Common myeloid progenitor, CD34-positive (primary cell): ENCODE data around the gene ROR2.

Experiments
- CTCF ChIA-PET: fragments of 350-600 bp; sonication (Branson Sonifier 250); formaldehyde crosslinking; loops from one replicate; lab custom pipeline; 2021; ENCODE audit warnings: antibody characterized with exemption; lab: Charles Lee
- POLR2A ChIA-PET: fragments of 350-600 bp; sonication (Branson Sonifier 250); formaldehyde crosslinking; loops from one replicate; lab custom pipeline; 2021; ENCODE audit warnings: antibody characterized with exemption; lab: Charles Lee
- DNase-seq, 3 donors: peaks; one replicate each; pipeline versions ENCODE4 v3.0.0 to v3.0.0-alpha.2; 2013
- H3K27ac ChIP-seq, 2 experiments: 1 replicate in 1 of 2; 2 replicates in 1 of 2; pipeline ENCODE4 v1.7.0; 2013; ENCODE audit warnings: inconsistent platforms in 2 of 2, low read length in 2 of 2, mild to moderate bottlenecking in 2 of 2, low read depth in 1 of 2, moderate library complexity in 1 of 2; ENCODE audit not compliant: severe bottlenecking in 2 of 2, insufficient read depth in 1 of 2, poor library complexity in 1 of 2
- H3K27me3 ChIP-seq, 5 experiments: replicated peaks in 2 of 5; 1 replicate in 3 of 5; 2 replicates in 2 of 5; pipeline versions ENCODE4 v1.6.1 to v1.7.0; 2013; ENCODE audit warnings: low read length in 4 of 5, mild to moderate bottlenecking in 2 of 5, moderate library complexity in 2 of 5, inconsistent platforms in 1 of 5; ENCODE audit not compliant: insufficient read depth in 5 of 5, control insufficient read depth in 4 of 5
- H3K36me3 ChIP-seq, 4 experiments: 1 replicate in 2 of 4; 2 replicates in 2 of 4; pipeline versions ENCODE4 v1.6.1 to v1.7.0; 2013; ENCODE audit warnings: low read length in 3 of 4, control low read depth in 1 of 4, mild to moderate bottlenecking in 1 of 4; ENCODE audit not compliant: control insufficient read depth in 4 of 4, insufficient read depth in 4 of 4
- H3K4me1 ChIP-seq, 4 experiments: 1 replicate in 3 of 4; 2 replicates in 1 of 4; pipeline versions ENCODE4 v1.6.1 to v1.7.1; 2013; ENCODE audit warnings: low read length in 3 of 4, mild to moderate bottlenecking in 3 of 4, control low read depth in 1 of 4, inconsistent platforms in 1 of 4, moderate library complexity in 1 of 4; ENCODE audit not compliant: control insufficient read depth in 4 of 4, insufficient read depth in 4 of 4; ENCODE audit errors: control extremely low read depth in 1 of 4
- H3K4me3 ChIP-seq, 7 experiments: 1 replicate in 4 of 7; 2 replicates in 3 of 7; pipeline versions ENCODE4 v1.5.1 to v1.7.0; 2013; ENCODE audit warnings: mild to moderate bottlenecking in 7 of 7, low read length in 6 of 7, moderate library complexity in 6 of 7, inconsistent platforms in 2 of 7, low read depth in 2 of 7, control low read depth in 1 of 7; ENCODE audit not compliant: insufficient read depth in 4 of 7, control insufficient read depth in 1 of 7; ENCODE audit errors: extremely low read depth in 1 of 7
- H3K9me3 ChIP-seq, 5 experiments: 1 replicate in 4 of 5; 2 replicates in 1 of 5; pipeline versions ENCODE4 v1.6.1 to v1.7.1; 2013; ENCODE audit warnings: low read length in 4 of 5, mild to moderate bottlenecking in 2 of 5, inconsistent platforms in 1 of 5, low read depth in 1 of 5, moderate library complexity in 1 of 5; ENCODE audit not compliant: control insufficient read depth in 4 of 5, insufficient read depth in 2 of 5; ENCODE audit errors: control extremely low read depth in 1 of 5
- WGBS: methylation state at CpG from one replicate; pipeline ENCODE4 v1.1.5; 2013; ENCODE audit not compliant: insufficient coverage; 5-methylcytosine and 5-hydroxymethylcytosine counted together

Gene ROR2

DNA sequence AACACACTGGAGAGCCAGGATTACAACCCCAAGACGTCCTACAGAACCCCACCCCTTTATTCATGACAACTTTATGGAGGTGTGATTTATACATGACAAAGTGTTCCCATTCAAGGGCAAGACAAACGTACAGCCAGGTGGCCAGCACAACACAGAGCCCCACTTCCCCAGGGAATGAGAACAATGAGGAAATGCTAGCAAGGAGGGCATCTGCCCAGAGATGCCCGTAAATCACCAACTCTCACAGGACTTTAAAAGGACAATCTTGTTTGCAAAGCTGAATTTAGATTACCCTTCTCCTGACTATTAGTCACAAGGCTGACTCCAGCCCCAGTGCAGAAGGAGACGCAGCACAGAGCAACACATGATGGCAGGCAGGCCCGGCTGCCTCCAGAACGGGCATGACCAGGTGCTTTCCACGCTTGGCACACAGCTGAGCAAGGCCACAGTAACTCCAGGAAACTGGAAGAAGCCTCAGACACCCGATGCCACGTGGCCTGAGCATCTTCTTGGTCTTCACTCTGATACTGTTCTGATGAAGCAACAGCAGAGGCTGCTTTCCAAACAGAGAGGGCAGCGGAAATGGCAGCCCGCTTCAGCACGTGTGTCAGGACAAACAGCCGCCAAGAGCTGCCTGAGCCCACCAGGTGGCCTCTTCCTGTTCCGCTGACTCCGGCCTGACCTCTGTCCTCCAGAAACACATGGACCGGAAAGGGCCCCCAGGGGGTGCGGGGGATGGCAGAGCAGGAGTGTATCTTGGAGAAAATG lies 51.4 kb downstream of the ROR2 start:
- DNase-seq, result no peak

DNA sequence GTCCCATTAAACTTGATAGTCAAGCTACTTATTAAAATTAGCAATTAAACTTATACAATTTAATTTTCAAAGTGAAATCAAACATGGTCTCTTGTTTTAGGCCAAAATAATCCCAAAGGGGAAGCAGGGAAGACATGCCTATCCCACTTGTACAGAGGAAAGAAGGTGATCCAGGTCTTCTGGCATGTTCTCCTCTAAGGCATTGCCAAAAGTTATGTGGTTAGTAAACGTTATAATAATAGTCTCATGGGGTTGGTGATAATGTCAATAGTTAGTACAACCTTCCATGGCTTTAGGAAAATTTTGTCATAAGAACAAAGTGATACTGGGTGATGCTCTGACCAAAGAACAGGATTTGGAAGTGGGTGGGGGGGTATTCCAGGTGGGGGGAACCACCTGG lies 52.8 kb downstream of the ROR2 start:
- WGBS, result 33% methylated on average over 1 of the region's 1 CpG
- ChIA-PET POLR2A (no interaction called here), CTCF (no interaction called here)
- no peak overlapping the region for H3K27ac ChIP-seq
- H3K9me3 ChIP-seq, result no peaks in the 10 kb centered on the region
- DNase-seq, result no peak
- H3K4me3 ChIP-seq, result peak overlapping the region in 1 of 7 experiments; percentile 50
- H3K27me3 ChIP-seq, result no peaks in the 10 kb centered on the region
- peaks cover 0 to 19% (median 10%) of the 10 kb centered on the region in 4 experiments for H3K4me1 ChIP-seq
- H3K36me3 ChIP-seq, result no peaks in the 10 kb centered on the region

More for the DNA sequence above, 51.4 kb downstream of the ROR2 start:
- no peaks in the 10 kb centered on the region for H3K27me3 ChIP-seq
- ChIA-PET CTCF (no interaction called here), POLR2A (no interaction called here)
- peak overlapping the region in 1 of 7 experiments; percentile 11 for H3K4me3 ChIP-seq
- H3K27ac ChIP-seq, result no peak overlapping the region
- H3K36me3 ChIP-seq, result no peaks in the 10 kb centered on the region
- no peaks in the 10 kb centered on the region for H3K9me3 ChIP-seq
- H3K4me1 ChIP-seq, result peaks cover 0 to 30% (median 14%) of the 10 kb centered on the region in 4 experiments
- WGBS, result 66% methylated on average over 16 of the region's 17 CpGs

DNA sequence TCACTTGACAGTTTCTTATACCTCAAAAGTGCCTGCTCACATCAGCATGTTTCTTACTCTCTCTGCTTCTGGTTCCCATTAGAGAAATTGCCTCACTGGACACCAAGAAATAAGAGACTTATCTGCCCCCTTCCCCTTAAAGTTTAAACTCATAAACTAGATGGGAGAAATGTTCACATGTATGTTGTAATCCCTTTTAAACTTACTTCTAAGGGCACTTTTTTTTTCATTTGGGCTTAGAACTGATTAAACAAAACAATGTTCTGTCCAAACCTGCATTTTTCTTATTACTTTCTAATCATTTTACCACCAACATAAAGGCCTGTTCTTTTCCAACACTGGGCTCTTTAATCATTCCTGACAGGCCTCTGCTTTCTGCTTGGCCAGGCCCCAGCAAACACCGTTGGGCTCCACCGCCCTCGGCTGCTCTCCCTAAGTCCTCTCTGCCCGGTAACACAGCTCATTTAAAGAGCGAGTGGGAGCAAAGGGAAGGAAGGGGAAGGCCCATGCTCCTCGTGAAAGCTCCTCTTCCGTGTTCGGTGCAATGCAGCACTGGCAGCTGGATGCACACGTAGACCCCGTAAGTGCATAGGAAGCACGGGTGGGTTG lies 53.4 kb downstream of the ROR2 start:
- CTCF ChIA-PET, result no interaction called here
- POLR2A ChIA-PET, result no interaction called here

DNA sequence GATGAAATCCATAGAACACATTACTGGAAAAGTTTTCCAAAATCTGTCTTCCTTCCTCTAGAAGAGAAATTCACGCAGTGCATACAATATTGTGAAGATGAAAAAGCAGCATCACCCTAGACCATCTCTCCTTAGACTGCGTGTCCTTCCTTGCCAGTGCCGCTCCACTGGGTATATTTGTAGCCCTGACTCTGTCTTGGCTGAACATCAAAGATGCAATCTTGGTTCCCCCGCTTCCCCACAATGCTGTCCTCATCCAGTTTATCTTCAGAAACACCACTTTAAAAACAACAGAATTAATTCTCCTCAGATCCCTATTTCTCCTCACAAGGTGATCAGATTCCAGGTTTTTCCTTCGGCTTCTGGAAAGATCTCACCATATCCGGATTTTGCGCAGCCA lies 53.9 kb downstream of the ROR2 start:
- H3K27ac ChIP-seq, result no peak overlapping the region
- no peak for DNase-seq
- WGBS, result 86% methylated on average over 6 of the region's 7 CpGs
- no peaks in the 10 kb centered on the region for H3K27me3 ChIP-seq
- no peak overlapping the region for H3K4me3 ChIP-seq
- H3K4me1 ChIP-seq, result peaks cover 0 to 19% (median 10%) of the 10 kb centered on the region in 4 experiments
- CTCF ChIA-PET, result no interaction called here
- no peaks in the 10 kb centered on the region for H3K9me3 ChIP-seq
- POLR2A ChIA-PET, result no interaction called here
- no peaks in the 10 kb centered on the region for H3K36me3 ChIP-seq

More for the DNA sequence above, 53.4 kb downstream of the ROR2 start:
- H3K9me3 ChIP-seq, result no peaks in the 10 kb centered on the region
- H3K4me1 ChIP-seq, result peaks cover 0 to 19% (median 10%) of the 10 kb centered on the region in 4 experiments
- H3K36me3 ChIP-seq, result no peaks in the 10 kb centered on the region
- H3K4me3 ChIP-seq, result peak overlapping the region in 2 of 7 experiments; percentile 20 to 50
- no peaks in the 10 kb centered on the region for H3K27me3 ChIP-seq
- H3K27ac ChIP-seq, result no peak overlapping the region
- WGBS, result 3% methylated on average over 7 of the region's 11 CpGs
- peak in 2 of 3 donors; percentile 33 to 40 for DNase-seq

DNA sequence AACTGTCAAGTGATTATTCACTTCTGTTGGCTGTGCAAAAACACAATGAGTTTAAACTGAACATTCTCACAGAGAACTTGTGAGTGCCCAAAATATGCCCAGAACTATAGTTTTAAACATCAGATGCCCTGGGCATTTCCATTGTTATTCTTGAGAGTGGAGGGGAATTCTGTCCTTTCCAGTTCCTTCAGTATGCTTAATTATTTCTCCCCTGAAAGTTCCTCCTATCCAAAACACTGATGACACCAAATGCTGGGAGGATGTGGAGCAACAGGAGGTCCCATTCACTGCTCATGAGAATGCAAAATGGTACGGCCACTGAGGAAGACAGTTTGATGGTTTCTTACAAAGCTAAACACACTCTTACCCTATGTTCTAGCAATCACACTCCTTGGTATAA lies 55.5 kb downstream of the ROR2 start:
- DNase-seq, result no peak
- no peaks in the 10 kb centered on the region for H3K27me3 ChIP-seq
- no peak overlapping the region for H3K27ac ChIP-seq
- no peaks in the 10 kb centered on the region for H3K9me3 ChIP-seq
- no CpG with 5 or more reads among the region's 1 CpG for WGBS
- H3K4me1 ChIP-seq, result peaks cover 0 to 19% (median 10%) of the 10 kb centered on the region in 4 experiments
- H3K4me3 ChIP-seq, result no peak overlapping the region
- POLR2A ChIA-PET, result interaction anchor here (0.5 kb wide), 1 partner anchor 954 kb away, joined by 3 read pairs; no protein-coding TSS in a partner anchor
- CTCF ChIA-PET, result interaction anchor here (0.6 kb wide), 1 partner anchor 23 kb away, joined by 3 read pairs; no protein-coding TSS in a partner anchor
- no peaks in the 10 kb centered on the region for H3K36me3 ChIP-seq

DNA sequence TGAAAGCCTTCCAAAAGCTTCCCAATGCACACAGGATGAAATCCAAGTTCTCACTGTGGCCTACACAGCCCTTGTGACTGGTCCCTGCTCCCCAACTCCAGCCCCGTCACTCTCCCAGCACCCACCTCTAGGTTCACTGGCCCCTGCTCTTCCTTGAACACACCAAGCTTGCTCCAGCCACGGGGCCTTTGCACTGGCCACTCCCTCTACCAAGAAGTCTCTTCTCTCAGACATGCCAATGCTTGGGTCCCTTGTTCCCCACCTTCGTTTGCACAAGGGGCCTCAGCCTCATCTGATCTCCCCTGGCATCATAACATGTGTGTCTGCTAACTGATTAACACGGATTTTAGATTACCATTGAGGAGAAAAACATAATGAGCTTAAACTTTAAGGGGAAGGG lies 56.0 kb downstream of the ROR2 start:
- Histone ChIP-seq H3K4me3 (no peak overlapping the region), H3K27ac (no peak overlapping the region), H3K36me3 (no peaks in the 10 kb centered on the region), H3K4me1 (peaks cover 0 to 15% (median 9%) of the 10 kb centered on the region in 4 experiments), H3K27me3 (peaks cover 0 to 2% (median 0%) of the 10 kb centered on the region in 5 experiments), H3K9me3 (no peaks in the 10 kb centered on the region)
- ChIA-PET CTCF (interaction anchor here (0.6 kb wide), 1 partner anchor 23 kb away, joined by 3 read pairs; no protein-coding TSS in a partner anchor), POLR2A (interaction anchor here (0.5 kb wide), 1 partner anchor 954 kb away, joined by 3 read pairs; no protein-coding TSS in a partner anchor)
- DNase-seq, result no peak
- WGBS, result 95% methylated on average over 2 of the region's 4 CpGs

DNA sequence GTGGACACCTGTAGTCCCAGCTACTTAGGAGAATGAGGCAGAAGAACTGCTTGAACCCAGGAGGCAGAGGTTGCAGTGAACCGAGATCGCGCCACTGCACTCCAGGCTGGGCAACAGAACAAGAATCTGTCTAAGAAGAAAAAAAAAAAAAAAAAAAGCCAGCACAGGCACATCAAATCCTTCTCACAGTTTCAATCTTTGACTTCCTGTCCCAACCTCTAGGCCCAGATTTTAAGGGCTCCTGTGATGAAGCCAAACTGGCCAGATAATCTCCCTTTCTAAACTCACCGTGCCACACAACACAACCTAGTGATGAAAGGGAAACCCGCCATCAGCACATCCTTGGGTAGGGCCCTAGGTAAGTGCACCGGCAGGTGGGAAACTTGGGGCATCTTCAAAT lies 58.1 kb downstream of the ROR2 start:
- Histone ChIP-seq H3K4me3 (no peak overlapping the region), H3K27ac (no peak overlapping the region), H3K4me1 (peaks cover 0 to 9% (median 4%) of the 10 kb centered on the region in 4 experiments), H3K36me3 (no peaks in the 10 kb centered on the region), H3K9me3 (no peaks in the 10 kb centered on the region), H3K27me3 (peaks cover 0 to 11% (median 0%) of the 10 kb centered on the region in 5 experiments)
- POLR2A ChIA-PET, result no interaction called here
- DNase-seq, result no peak
- CTCF ChIA-PET, result no interaction called here
- 100% methylated on average over 3 of the region's 6 CpGs for WGBS
